Measurements from ENCODE around the gene NTRK2.

The NTRK2 gene

DNA sequence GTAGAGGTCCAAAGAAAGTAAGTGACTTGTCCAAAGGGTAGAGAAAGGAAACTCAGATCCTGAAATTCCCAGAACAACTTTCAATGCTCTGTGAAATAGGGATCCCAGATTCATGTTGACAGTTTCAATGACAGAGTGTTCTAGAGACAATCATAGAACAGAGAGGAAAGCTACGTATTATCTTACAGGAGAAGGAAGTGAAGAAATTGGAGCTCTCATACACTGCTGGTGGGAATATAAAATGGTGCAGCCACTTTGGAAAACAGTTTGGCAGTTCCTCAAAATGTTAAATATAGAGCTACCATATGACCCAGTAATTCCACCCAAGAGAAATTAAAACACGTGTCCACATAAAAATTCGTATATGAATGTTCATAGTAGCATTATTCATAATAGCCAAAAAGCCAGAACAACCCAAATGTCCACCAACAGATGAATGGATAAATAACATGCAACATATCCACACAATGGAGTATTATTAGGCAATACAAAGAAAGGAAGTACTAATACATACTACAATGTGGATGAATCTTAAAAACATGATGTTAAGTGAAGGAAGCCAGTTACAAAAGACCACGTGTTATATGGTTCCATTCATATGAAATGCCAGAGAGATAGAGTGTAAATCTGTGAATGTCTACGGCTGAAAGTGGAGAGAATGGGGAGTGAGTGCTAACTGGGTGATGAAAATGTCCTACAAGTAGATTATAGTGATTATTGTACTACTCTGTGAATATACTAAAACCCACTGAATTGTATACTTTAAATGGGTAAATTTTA is 197.1 kb downstream of the NTRK2 start:
- no peak overlapping the region for H3K4me3 ChIP-seq
- no peak for DNase-seq (ENCODE audit: low spot score)
- no peak overlapping the region for H3K27ac ChIP-seq
- TF ChIP-seq, protein P1, sequence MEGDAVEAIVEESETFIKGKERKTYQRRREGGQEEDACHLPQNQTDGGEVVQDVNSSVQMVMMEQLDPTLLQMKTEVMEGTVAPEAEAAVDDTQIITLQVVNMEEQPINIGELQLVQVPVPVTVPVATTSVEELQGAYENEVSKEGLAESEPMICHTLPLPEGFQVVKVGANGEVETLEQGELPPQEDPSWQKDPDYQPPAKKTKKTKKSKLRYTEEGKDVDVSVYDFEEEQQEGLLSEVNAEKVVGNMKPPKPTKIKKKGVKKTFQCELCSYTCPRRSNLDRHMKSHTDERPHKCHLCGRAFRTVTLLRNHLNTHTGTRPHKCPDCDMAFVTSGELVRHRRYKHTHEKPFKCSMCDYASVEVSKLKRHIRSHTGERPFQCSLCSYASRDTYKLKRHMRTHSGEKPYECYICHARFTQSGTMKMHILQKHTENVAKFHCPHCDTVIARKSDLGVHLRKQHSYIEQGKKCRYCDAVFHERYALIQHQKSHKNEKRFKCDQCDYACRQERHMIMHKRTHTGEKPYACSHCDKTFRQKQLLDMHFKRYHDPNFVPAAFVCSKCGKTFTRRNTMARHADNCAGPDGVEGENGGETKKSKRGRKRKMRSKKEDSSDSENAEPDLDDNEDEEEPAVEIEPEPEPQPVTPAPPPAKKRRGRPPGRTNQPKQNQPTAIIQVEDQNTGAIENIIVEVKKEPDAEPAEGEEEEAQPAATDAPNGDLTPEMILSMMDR (IDR thresholded peaks at IDR 0.05), result no peak

- TF ChIP-seq, protein P1 (IDR thresholded peaks at IDR 0.05), result no peak
- no peak for DNase-seq (ENCODE audit: low spot score)
- no peak overlapping the region for H3K27ac ChIP-seq
- no peak overlapping the region for H3K4me3 ChIP-seq
Observed at GRCh38 chr9:84867186-84867585, 197.7 kb downstream of the NTRK2 start.

GRCh38 chr9:84869091-84869490 is 199.6 kb downstream of the NTRK2 start:
- TF ChIP-seq, protein P1 (IDR thresholded peaks at IDR 0.05), result no peak
- Histone ChIP-seq H3K4me3 (no peak overlapping the region), H3K27ac (no peak overlapping the region)
- no peak for DNase-seq (ENCODE audit: low spot score)

DNA sequence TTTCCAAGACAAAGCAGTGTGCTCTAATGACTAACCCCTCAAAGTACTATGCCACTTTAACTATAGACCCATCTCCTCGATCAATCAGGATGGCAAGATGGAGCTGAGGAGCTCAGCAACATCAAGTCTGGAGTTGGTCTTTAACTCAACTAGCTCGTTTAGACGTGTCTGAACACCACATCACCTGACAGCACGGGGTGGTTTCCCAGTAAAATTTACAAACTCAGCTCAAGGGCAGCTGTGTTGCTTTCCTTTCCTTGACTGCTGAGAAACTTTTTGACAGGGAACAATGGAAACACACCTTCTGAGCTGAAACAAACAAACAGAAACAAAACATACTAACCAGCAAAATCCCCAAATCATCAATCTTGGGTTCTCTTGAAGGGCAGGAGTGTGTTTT is 202.5 kb downstream of the NTRK2 start:
- no peak overlapping the region for H3K27ac ChIP-seq

GRCh38 chr9:84874022-84874421 is 204.5 kb downstream of the NTRK2 start:
- H3K4me3 ChIP-seq, result no peak overlapping the region
- no peak for DNase-seq (ENCODE audit: low spot score)

More for the DNA sequence above, 202.5 kb downstream of the NTRK2 start:
- DNase-seq (ENCODE audit: low spot score), result no peak
- H3K4me3 ChIP-seq, result no peak overlapping the region
- TF ChIP-seq, protein P1 (IDR thresholded peaks at IDR 0.05), result no peak

DNA sequence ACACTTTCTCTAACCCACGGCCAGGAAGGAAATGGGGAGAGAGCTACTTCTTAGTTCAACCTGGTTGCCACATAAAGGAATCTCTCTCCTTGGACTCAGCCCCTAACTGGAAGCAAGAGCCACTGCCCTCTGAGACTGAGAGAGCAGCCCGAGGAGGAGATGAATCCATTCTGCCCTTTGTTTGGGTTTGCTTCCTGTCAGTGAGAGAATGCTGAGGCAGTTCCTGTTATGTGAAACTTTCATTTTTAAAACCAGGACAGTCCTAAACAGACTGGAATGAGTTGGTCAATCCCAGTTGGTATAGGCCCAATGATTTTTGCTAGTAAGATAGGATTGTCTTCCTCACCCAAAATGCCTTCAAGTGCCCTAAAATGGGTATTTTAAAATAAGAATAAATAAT is 205.1 kb downstream of the NTRK2 start:
- TF ChIP-seq, protein P1 (IDR thresholded peaks at IDR 0.05), result no peak
- Histone ChIP-seq H3K27ac (peak overlapping the region in 1 of 2 donors; percentile 43), H3K4me3 (peak overlapping the region; percentile 4)
- DNase-seq (ENCODE audit: low spot score), result no peak

More at GRCh38 chr9:84874022-84874421, 204.5 kb downstream of the NTRK2 start:
- H3K27ac ChIP-seq, result peak overlapping the region in 1 of 2 donors; percentile 28
- TF ChIP-seq, protein P1 (IDR thresholded peaks at IDR 0.05), result no peak

GRCh38 chr9:84875193-84875592 is 205.7 kb downstream of the NTRK2 start:
- DNase-seq (ENCODE audit: low spot score), result no peak
- Histone ChIP-seq H3K4me3 (no peak overlapping the region), H3K27ac (no peak overlapping the region)
- TF ChIP-seq, protein P1 (IDR thresholded peaks at IDR 0.05), result no peak
